Keratinocyte (primary cell): Measurements from ENCODE around the gene SORBS2. TPM values are rescaled to one million over a fixed set of nuclear protein-coding genes. Genes with fewer than 3 reads are reported as not detected.

Source experiments
- DNase-seq: peaks from one replicate; pipeline ENCODE4 v3.0.0-alpha.2; 2011; ENCODE audit warnings: low read depth, missing footprints, low spot score
- FAIRE-seq: peaks from 2 replicates; lab custom pipeline; 2011; peaks lifted over from hg19 to GRCh38; lab: Jason Lieb, UNC
- H2AFZ ChIP-seq: 2 replicates; pipeline ENCODE4 v1.6.0; 2012; ENCODE audit warnings: low read length, control low read depth, inconsistent platforms; ENCODE audit not compliant: control insufficient read depth
- H3K27ac ChIP-seq: 2 replicates; pipeline ENCODE4 v1.5.1; 2011; ENCODE audit warnings: low read length; ENCODE audit not compliant: control insufficient read depth, insufficient read depth
- H3K27me3 ChIP-seq: 3 replicates; pipeline ENCODE4 v1.6.0; 2011; ENCODE audit warnings: low read length; ENCODE audit not compliant: control insufficient read depth, insufficient read depth; ENCODE audit errors: extremely low read depth
- H3K36me3 ChIP-seq, 2 experiments: 2 replicates in 1 of 2; 3 replicates in 1 of 2; pipeline ENCODE4 v1.5.1; 2011; ENCODE audit warnings: low read length in 2 of 2, mild to moderate bottlenecking in 1 of 2; ENCODE audit not compliant: control insufficient read depth in 2 of 2, insufficient read depth in 2 of 2; ENCODE audit errors: extremely low read depth in 1 of 2
- H3K4me1 ChIP-seq: 3 replicates; pipeline ENCODE4 v1.5.1; 2011; ENCODE audit warnings: low read length; ENCODE audit not compliant: control insufficient read depth, insufficient read depth; ENCODE audit errors: extremely low read depth
- H3K4me2 ChIP-seq: 3 replicates; pipeline ENCODE4 v1.6.0; 2011; ENCODE audit warnings: low read depth, low read length; ENCODE audit not compliant: control insufficient read depth, insufficient read depth; ENCODE audit errors: extremely low read depth
- H3K4me3 ChIP-seq, 3 experiments: fragments of 200-600 bp in 1 of 3; sonication (generic) in 1 of 3; 2 replicates in 2 of 3; 3 replicates in 1 of 3; pipeline ENCODE4 v1.5.1; 2011 to 2016; ENCODE audit warnings: low read length in 3 of 3, mild to moderate bottlenecking in 3 of 3, control low read depth in 2 of 3, inconsistent platforms in 1 of 3, low read depth in 1 of 3, mixed read lengths in 1 of 3, mixed run types in 1 of 3, moderate library complexity in 1 of 3; ENCODE audit not compliant: control insufficient read depth in 2 of 3, insufficient read depth in 2 of 3; ENCODE audit errors: extremely low read depth in 1 of 3
- H3K79me2 ChIP-seq: 2 replicates; pipeline ENCODE4 v1.6.0; 2012; ENCODE audit warnings: low read length; ENCODE audit not compliant: control insufficient read depth, insufficient read depth
- H3K9ac ChIP-seq: 3 replicates; pipeline ENCODE4 v1.6.0; 2011; ENCODE audit warnings: low read length; ENCODE audit not compliant: control insufficient read depth, insufficient read depth; ENCODE audit errors: extremely low read depth
- H3K9me1 ChIP-seq: 3 replicates; pipeline ENCODE4 v1.6.0; 2011; ENCODE audit warnings: low read length; ENCODE audit not compliant: control insufficient read depth, insufficient read depth; ENCODE audit errors: extremely low read depth
- H3K9me3 ChIP-seq: 2 replicates; pipeline ENCODE4 v1.5.1; 2012; ENCODE audit warnings: low read depth, low read length; ENCODE audit not compliant: control insufficient read depth
- H4K20me1 ChIP-seq: 3 replicates; pipeline ENCODE4 v1.6.0; 2011; ENCODE audit warnings: low read length; ENCODE audit not compliant: control insufficient read depth, insufficient read depth; ENCODE audit errors: extremely low read depth
- EZH2 ChIP-seq: IDR thresholded peaks from one replicate; pipeline ENCODE4 v1.6.1; 2012; ENCODE audit warnings: inconsistent platforms, mild to moderate bottlenecking, low read length, moderate library complexity
- dilution Hi-C: fragments of 300-500 bp; cut with MboI; formaldehyde crosslinking; loops from one replicate; pipeline ENCODE4 v1.7.0; 2020; ENCODE audit warnings: low sequenced_read_pairs; ENCODE audit not compliant: extremely low pct_ligation_motif_present
- polyA plus RNA-seq, 5 experiments: library from polyadenylated mRNA; depleted of rRNA in 3 of 5; stranded (reverse) in 3 of 5; stranded (forward) in 1 of 5; unstranded in 1 of 5; fragments of >200 nt; gene quantifications; 1 replicate in 1 of 5; 2 replicates in 3 of 5; 3 replicates in 1 of 5; pipeline versions ENCODE4 v1.2.1 to v1.2.3, GENCODE V29; 2011 to 2012; ENCODE audit warnings: missing spikeins in 2 of 5, low read depth in 1 of 5, low replicate concordance in 1 of 5
- TF ChIP-seq, protein P1 (sequence below), 3 experiments: IDR thresholded peaks in 1 of 3; conservative IDR thresholded peaks in 1 of 3; optimal IDR thresholded peaks in 1 of 3; 2 replicates in 2 of 3; 3 replicates in 1 of 3; pipeline versions ENCODE3 to v1.5.1; 2011; ENCODE audit warnings: low read length in 3 of 3, mild to moderate bottlenecking in 3 of 3, moderate library complexity in 2 of 3, control low read depth in 1 of 3, inconsistent platforms in 1 of 3; ENCODE audit not compliant: insufficient read depth in 2 of 3; ENCODE audit errors: extremely low read depth in 1 of 3

The SORBS2 gene
- polyA plus RNA-seq, 1 donor (not counting 4 experiments of a cell fraction or from before 2014, with no cell fraction given), result 0.14 TPM

DNA sequence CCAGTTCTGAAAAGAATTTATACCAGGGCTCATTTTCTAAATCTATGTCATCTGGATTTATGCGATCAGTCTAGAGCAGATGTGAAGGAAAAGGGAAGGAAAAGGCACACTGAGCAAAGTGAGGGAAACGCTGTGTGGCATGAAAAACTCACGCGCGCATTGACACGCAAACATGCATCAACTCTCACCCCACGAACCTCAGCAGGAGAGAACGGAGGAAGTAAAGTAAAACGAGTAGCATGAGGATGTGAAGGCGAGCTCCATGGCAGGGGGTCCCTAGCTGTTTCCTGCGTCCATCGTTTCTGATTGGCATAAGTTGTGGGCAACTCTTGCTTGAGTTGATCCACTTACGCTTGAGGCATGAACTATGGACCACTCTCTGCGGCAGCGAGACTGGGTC, 173.9 kb downstream of the SORBS2 start:
- H3K4me2 ChIP-seq, result no peak overlapping the region
- dilution Hi-C loops, result loop anchor here (25.0 kb wide), 1 partner anchor 374 kb away; no protein-coding TSS in a partner anchor
- H3K27me3 ChIP-seq, result peaks cover 11% of the 10 kb centered on the region
- H3K4me1 ChIP-seq, result no peaks in the 10 kb centered on the region
- H3K79me2 ChIP-seq, result no peaks in the 10 kb centered on the region
- DNase-seq, result no peak
- H3K36me3 ChIP-seq, result no peaks in the 10 kb centered on the region
- H4K20me1 ChIP-seq, result no peaks in the 10 kb centered on the region
- H3K9me3 ChIP-seq, result no peaks in the 10 kb centered on the region
- TF ChIP-seq, protein P1, sequence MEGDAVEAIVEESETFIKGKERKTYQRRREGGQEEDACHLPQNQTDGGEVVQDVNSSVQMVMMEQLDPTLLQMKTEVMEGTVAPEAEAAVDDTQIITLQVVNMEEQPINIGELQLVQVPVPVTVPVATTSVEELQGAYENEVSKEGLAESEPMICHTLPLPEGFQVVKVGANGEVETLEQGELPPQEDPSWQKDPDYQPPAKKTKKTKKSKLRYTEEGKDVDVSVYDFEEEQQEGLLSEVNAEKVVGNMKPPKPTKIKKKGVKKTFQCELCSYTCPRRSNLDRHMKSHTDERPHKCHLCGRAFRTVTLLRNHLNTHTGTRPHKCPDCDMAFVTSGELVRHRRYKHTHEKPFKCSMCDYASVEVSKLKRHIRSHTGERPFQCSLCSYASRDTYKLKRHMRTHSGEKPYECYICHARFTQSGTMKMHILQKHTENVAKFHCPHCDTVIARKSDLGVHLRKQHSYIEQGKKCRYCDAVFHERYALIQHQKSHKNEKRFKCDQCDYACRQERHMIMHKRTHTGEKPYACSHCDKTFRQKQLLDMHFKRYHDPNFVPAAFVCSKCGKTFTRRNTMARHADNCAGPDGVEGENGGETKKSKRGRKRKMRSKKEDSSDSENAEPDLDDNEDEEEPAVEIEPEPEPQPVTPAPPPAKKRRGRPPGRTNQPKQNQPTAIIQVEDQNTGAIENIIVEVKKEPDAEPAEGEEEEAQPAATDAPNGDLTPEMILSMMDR (optimal IDR thresholded peaks at IDR 0.05 in 1 of 3, IDR thresholded peaks at IDR 0.05 in 1 of 3, conservative IDR thresholded peaks at IDR 0.05 in 1 of 3; ENCODE audit: extremely low read depth in 1 of 3, insufficient read depth in 2 of 3, low read length in 3 of 3), result no peak
- TF ChIP-seq EZH2, result no peak
- H3K4me3 ChIP-seq, result no peak overlapping the region
- no peak overlapping the region for H3K27ac ChIP-seq
- no peak overlapping the region for H2AFZ ChIP-seq
- no peak for FAIRE-seq
- no peaks in the 10 kb centered on the region for H3K9me1 ChIP-seq
- no peak overlapping the region for H3K9ac ChIP-seq

GRCh38 chr4:185637163-185637875, 174.7 kb downstream of the SORBS2 start:
- FAIRE-seq (no peak), DNase-seq (no peak)
- Histone ChIP-seq H3K9me1 (no peaks in the 10 kb centered on the region), H3K9ac (no peak overlapping the region), H3K4me3 (no peak overlapping the region), H3K9me3 (no peaks in the 10 kb centered on the region), H3K36me3 (no peaks in the 10 kb centered on the region), H3K79me2 (no peaks in the 10 kb centered on the region), H3K4me2 (no peak overlapping the region), H2AFZ (no peak overlapping the region), H3K4me1 (no peaks in the 10 kb centered on the region), H3K27me3 (peaks cover 11% of the 10 kb centered on the region), H4K20me1 (no peaks in the 10 kb centered on the region), H3K27ac (no peak overlapping the region)
- TF ChIP-seq, protein P1 (optimal IDR thresholded peaks at IDR 0.05 in 1 of 3, IDR thresholded peaks at IDR 0.05 in 1 of 3, conservative IDR thresholded peaks at IDR 0.05 in 1 of 3; ENCODE audit: extremely low read depth in 1 of 3, insufficient read depth in 2 of 3, low read length in 3 of 3), result no peak
- no peak for TF ChIP-seq EZH2
- dilution Hi-C loops, result loop anchor here (25.0 kb wide), 1 partner anchor 375 kb away; no protein-coding TSS in a partner anchor
